Activated T-helper 1 cell treated with Interleukin-2 at 50 U/mL for 16 hours (primary cell): ENCODE data around the gene IVL.

Experiments used
- DNase-seq: peaks from one replicate; pipeline ENCODE4 v3.0.0-alpha.2; 2020; ENCODE audit warnings: low read depth

The IVL gene, protein sequence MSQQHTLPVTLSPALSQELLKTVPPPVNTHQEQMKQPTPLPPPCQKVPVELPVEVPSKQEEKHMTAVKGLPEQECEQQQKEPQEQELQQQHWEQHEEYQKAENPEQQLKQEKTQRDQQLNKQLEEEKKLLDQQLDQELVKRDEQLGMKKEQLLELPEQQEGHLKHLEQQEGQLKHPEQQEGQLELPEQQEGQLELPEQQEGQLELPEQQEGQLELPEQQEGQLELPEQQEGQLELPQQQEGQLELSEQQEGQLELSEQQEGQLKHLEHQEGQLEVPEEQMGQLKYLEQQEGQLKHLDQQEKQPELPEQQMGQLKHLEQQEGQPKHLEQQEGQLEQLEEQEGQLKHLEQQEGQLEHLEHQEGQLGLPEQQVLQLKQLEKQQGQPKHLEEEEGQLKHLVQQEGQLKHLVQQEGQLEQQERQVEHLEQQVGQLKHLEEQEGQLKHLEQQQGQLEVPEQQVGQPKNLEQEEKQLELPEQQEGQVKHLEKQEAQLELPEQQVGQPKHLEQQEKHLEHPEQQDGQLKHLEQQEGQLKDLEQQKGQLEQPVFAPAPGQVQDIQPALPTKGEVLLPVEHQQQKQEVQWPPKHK

DNA sequence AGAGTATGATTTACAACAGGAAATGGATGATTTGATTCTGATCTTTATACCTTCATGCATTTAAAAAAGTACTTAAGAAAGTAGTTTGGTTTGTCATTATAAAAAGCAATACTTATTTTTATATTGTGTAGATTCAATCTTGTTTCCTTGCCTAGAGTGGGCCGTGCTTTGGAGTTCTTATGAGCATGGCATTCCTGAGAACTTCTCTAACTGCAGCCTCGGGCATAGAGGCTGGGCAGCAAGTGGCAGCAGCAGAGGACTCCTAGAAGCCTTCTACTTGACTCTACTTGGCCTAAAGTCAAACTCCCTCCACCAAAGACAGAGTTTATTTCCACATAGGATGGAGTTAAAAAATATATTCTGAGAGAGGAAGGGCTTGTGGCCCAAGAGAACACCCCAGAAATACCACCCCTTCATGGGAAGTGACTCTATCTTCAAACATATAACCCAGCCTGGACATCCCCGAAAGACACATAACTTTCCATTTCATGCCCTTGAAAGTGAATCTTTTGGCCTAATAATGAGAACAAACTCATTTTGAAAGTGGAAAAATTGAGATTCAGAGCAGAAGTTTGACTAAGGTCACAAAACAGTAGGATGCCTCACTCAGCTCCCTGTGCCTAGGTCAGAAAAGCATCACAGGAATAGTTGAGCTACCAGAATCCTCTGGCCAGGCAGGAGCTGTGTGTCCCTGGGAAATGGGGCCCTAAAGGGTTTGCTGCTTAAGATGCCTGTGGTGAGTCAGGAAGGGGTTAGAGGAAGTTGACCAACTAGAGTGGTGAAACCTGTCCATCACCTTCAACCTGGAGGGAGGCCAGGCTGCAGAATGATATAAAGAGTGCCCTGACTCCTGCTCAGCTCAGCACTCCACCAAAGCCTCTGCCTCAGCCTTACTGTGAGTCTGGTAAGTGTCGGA, at the start of gene IVL:
IVL (plus strand) TSS at position 861 of the 916 bp plus-strand sequence. CDS start 1,252 bp downstream, outside the sequence.
- no peak for DNase-seq

DNA sequence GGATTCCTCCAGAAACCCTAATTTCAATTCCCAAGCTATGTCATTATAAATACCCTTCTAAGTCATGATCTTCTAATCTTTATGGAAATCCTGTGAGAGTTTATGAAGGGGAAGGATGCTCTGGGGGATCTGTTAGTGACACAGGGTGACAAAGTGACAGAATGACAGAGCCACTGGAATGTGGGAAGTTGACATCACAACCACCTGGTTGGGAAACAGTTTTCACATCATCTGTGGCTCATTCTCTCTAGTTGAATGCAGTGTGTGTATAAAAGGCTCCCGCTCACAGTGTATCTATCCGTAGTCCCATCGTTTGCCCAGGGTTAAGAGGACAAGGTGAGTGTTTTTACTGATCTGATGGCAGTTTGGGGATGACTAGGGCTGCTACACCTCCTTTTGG, 48.6 kb upstream of the IVL start, which contains the start of gene LCE7A:
LCE7A (plus strand) TSS at position 301 of the 400 bp plus-strand sequence. CDS start 702 bp downstream, outside the sequence.
- no peak for DNase-seq

DNA sequence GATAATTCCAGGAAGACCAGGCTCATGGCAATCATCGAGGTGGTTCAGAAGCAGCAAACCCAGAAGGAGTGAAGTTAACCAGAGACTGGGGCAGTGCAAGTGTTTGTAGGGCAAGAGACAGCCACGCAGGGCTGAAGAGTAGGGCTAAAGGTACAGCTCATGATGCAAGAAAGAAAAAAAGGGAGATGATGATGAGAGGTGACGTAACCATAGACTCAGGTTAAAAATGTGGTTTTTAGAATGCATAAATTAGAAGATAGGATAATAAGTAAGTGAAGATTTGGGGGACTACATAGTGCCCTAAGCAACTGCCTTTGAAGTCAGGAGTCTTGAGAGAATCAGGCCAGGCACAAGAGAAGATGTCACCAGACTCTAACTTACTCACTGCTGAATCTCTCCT, 48.2 kb upstream of the IVL start:
- no peak for DNase-seq

DNA sequence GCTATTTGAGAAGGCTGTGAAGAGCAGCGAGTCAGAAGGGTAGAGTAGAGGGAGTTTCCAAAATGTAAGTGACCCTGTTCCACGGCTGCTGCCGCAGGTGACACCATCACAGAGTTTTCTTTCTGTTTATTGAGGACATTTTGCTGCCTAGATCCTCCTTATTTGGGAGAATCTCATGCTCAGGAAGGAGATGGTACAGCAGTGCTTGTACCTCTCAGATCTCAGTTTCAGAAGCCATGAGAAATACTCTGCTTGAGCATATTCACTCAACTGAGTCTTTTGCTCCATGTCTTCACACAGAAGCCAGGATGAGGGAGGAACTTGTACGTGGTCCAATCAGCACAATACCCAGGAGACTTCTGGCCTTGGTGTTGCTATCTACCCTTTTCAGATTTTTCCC, 47.0 kb upstream of the IVL start:
- no peak for DNase-seq

DNA sequence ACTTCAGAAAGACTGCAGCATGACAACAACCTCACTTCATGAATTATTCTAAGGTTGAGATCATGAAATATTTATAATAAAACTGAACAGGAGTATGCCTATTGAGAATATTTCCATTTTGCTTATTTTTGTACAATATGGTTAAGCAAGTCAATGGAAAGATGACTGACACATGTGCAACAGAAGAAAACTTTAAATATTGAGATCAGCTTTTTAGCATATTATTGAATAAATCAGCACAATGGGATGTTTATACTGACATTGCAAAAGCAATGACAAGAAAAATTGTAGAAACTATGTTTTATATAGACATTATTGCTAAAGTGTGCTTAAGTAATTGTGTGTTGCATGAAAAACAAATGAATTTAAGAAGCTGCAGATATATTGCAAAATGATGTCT, 43.9 kb upstream of the IVL start:
- no peak for DNase-seq

DNA sequence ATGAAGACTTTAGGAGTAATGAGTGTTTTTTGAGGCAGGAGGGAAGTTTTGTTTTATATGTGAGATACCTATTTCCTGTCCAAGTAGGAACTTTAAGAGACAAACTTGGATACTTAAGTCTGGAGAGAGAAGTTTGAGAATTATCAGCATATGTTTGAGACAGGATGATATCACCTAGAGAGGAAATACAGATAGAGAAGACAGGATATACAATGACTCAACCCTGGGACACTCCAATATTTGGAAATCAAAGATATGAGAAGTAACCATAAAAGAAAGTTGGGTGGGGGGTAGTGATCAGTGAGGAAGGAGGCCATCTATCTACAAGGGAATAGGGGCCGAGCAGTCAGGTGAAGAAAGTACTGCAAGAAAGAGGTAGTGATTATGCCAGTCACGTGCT, 42.0 kb upstream of the IVL start:
- no peak for DNase-seq

DNA sequence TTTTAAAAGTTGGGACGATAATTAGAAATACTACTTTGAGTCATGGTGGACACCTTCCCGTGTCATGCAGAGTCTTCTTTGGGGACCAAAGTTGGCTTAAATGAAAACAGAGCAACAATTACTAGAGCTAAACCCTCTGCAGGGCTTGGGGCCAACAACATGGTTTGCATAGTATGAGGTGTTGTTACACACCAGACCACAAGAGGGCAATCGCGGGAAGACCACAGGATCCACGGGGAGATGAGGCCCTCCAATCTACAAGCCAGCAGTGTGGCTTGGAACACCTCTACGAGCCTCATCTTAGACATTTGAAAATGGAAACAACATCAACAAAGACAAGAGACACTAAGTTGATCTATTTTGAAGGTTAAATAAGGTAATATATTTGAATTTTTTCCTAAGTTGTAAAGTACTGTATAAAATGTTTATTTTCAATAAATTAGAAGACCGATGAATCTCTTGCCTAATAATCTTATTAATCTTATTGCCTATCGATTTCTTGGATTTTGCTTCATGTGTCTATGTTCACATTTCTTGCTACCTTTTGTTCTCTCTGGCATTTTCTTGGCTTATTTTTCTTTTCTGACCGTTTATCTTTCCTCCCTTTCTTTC, 38.4 kb upstream of the IVL start:
- peak; percentile 6 for DNase-seq

DNA sequence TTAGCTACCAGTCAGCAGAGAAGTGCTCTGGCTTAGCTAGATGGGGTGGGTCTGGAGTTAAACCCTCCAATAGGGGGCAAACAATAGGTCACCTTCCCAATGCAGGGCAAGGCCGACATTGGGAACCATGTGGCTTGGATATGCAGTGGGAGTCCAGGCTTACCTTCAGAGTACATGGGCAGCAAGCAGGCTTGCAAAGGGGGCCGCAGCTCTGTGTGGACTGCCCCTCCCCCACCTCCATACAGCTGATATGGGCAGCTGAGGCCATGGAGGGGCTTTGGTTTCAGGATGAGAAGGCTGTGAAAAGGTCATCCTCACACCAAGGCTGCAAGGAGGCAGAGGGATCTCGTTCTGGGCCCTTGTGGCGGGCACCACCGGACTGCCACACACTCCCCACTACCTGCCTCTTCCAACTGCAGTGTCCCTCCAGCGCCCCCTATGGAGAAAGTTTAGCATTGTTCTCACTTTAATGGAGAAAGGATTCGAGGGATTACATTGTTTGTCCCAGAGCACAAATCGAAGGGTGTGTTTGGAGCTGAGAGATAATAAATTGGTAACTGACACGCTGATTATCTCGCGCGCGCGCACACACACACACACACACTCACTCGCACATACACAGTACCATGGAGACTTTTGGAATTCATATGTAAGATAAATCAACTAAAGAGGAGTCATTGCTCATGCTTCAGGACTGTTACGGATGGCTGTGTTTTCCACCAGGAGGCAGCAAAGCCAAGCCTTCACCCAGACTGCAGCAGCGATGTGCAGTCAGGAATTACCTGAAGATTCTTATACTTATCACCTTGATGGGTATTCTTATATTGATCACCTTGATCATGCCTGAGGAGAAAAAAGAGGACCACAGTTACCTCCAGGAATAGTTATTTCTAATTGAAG, 37.3 kb upstream of the IVL start:
- DNase-seq: no peak

DNA sequence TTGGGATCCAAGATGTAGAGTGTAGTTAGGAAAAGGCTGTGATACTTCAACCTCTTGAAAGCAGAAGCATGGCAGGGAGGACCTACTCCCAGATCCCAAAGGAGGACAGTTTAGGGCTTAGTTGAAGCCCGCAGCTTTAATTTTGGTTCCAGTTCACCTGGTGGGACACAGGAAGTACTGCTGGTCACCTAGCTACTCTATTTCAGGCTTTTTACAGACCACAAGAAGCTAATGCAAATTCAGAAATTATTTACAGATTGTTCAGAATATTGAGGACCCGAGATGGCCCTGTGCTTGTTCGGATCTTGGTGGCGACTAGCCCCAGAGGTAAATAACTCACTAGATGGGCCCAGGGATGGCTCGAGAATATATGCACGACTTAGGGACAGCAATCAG, 36.6 kb upstream of the IVL start:
- DNase-seq: no peak

DNA sequence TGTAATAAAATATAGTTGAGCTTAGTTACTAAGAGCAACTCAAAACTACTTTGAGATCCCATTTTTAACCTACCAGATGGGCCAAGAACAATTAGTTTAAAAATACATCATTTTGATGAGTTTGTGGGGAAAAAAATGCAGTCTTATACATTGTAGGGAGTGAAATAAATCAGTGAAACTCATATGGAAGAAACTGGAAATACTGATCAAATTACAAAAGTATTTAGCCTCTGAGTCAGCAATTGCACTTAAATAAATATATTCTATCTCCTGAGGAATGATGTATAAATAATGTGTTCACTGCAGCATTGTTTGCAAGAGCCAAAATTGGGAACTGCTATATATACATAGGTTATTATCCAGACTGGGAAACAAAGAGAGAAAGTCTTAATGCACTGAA, 34.9 kb upstream of the IVL start:
- no peak for DNase-seq

DNA sequence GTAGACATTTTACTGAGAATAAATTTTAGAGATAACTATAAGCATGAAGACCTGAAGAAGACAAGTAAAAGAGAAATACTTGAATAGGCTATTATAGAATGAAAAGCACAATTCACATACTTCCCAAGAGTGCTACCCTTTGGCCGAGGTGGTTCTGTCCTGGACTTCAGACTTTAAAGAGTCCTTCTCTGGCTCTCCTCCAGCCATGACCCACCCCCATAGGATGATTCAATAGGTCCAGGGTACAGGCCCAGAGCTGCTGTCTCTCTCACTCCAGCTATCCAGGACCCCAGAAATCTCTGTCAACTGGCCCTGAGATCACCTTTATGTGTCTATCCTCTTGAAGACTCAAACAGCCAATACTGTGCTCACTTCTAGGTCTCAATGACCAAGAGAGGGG, 31.5 kb upstream of the IVL start:
- DNase-seq: no peak

DNA sequence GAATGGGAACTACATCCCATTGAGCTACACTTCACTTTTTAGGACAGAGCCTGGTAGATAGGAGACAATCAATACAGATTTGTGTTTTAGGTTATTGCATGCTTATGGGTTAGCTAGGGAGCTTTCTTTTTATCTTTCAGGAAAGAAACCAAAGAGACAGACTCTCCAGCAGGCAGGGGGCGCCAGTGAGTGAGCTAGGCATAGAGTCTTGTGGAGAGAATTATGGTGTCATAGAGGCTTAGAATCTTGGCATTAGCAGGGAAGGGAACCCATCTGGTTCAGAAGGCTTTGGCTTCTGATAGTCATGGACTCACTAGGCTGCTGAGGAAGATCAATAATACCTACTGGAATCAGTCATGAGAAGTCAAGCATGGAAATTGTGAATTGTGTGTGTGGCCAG, 30.3 kb upstream of the IVL start, which contains the start of gene SMCP:
SMCP (plus strand) TSS at position 281 of the 400 bp plus-strand sequence. CDS start 6,101 bp downstream, outside the sequence.
- DNase-seq: no peak

DNA sequence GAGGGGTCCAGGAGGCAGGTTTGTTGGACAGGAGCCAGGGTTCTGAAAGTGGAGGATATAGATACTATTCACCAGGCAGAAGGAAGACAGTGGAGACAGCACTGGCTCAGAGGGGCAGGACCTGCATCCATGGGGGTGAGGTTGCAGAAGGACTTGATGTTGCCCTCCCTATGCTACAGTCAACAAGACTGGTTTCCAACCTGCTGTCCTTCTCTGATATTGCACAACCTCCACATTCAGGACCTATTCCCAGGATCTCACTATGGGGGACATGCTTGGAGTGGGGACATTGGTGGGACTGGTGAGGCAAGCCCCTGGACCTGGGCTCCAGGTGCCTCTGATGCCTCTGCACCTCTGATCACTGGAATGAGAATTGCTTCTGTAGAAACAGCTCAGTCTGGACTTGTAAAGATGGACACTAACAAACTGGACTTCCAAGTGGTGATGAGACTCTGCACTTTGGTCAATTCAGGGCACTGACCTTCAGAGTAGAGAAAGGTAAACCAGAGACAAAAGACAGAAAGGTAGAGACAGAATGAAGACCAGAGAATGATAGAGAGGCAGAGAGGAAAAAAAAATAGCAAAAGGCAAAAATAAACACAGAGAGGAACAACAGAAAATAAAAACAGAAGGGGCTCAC, 28.7 kb upstream of the IVL start:
- no peak for DNase-seq

DNA sequence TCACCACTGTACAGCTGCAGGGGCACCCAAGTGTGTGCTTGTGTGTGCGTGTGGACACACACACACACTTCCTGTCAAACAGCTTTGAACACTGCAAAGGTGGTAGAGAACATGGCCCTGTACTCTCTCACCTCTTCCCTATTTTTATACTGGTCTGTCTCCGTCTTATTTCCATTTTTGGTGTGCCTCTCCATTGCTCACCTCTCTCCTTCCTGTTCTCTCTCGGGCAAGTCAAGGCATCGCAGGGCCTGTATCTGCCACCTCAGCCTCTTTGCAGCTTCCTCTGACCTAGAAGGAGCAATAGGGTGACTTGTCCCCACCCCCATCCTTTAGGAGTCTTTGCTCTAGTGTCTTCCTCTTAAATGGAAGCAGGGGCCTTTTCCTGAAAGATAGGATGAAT, 28.0 kb upstream of the IVL start:
- DNase-seq: no peak

DNA sequence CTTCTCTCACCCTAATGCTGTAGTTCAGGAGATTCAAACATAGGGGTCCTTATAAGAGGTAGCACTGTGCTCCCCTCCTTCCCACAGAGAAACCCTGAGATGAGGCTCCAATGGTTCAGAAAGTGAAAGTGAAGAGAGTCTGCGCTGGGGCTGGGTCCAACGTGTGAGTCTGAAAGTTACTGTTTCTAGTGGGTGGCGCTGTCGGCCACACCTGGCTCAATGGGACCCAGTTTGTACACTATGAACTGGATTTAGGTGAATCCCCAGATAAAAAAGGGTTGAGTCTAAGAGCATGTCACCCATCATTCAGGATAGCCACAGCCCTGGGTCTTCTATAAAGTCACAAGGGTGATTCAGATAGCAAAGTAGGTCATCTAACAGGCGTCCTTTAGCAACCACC, 27.4 kb upstream of the IVL start:
- DNase-seq: no peak

DNA sequence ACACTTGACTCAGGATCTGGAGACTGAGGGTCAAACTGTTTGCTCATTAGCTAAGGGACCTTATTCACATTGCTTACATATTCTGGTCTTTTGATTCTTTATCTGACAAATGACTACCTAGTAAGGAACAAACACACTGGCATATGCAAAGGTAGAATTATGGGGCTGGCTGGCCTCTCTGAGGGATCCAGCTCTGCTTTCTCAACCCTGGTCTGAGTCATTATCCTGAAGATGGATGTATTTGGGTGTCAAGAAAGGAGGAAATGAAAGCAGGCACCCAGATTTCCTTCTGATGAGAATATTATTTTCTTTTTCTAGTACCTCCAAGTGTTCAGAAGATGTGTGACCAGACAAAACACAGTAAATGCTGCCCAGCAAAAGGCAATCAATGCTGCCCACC, 24.3 kb upstream of the IVL start:
- DNase-seq: no peak

DNA sequence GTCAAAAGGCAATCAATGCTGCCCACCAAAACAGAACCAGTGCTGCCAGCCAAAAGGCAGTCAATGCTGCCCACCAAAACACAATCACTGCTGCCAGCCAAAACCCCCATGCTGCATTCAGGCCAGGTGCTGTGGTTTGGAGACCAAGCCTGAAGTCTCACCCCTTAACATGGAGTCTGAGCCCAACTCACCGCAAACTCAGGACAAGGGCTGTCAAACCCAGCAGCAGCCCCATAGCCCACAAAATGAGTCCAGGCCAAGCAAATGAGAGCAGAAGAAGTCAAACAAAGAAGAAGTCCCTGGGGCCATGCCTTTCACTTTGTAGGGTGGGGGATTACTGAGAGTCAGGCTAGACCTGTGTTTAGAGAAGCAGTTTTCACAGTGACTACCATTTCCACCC, 23.8 kb upstream of the IVL start:
- DNase-seq: no peak

DNA sequence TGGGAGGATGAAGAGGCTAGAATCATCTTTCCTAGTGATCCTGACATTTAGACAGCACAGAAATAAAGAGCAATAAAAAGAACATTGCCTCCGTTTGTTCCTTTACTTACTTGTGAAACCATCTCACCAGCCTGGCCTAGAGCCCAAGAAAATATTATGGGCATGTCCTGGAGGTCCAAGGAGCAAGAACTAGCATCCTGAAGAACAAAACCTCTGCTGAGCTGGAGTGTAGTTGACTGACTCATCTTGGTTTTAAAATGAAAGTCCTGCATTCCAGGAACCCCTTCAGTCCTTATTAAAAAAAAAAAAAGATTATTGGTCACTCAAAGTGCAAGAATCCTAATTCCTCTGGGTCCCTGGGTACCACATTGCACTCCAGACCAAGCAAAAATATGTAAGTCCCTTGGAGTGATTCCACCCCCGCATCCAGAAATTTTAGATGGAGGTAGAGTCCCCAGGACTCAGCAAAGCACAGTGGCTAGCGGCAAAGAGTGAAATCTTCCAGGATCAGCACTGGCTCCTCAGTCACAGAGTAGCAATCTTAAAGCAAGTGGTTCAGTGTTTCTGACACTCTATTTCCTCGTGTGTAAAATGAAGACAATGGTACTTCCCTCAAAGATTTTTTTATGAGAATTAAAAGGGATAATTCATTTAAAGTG, 23.3 kb upstream of the IVL start:
- no peak for DNase-seq

DNA sequence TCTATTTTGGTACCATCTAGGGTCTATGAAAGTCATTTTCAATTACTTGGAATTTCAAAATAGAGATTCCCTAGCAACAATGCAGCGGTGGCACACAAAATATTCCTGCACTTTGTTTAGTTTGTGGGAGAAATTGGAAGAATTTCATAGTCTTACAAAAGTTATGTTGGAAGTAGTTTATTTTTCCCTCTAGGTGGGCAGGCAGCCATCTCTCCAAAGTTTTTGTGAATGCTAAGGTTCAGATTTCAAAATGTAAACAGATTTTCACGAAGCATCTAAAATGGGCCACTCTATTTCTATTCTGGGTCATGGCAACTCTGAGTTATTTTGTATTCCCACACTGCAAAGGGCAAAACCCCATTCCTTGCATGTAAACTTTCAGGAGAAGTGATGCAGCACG, 22.3 kb upstream of the IVL start:
- no peak for DNase-seq
